Suprapubic skin (tissue), 4 donors: ENCODE data around the gene TEX14.

Experiments
- POLR2A ChIP-seq, 2 donors: fragments of 450-650 bp; IDR thresholded peaks; one replicate each; pipeline ENCODE4 v1.6.1; 2017; ENCODE audit warnings: antibody characterized with exemption in 2 of 2, mild to moderate bottlenecking in 2 of 2, moderate library complexity in 2 of 2
- POLR2AphosphoS5 ChIP-seq, 3 donors: sonication (generic); formaldehyde crosslinking; IDR thresholded peaks; one replicate each; pipeline ENCODE4 v1.6.1; 2017; ENCODE audit warnings: antibody characterized with exemption in 3 of 3
- TF ChIP-seq, protein P1 (sequence below), 2 donors: fragments of 200-600 bp in 1 of 2; fragments of 450-650 bp in 1 of 2; sonication (generic) in 1 of 2; IDR thresholded peaks; one replicate each; pipeline ENCODE4 v1.5.1; 2016 to 2019; ENCODE audit warnings: antibody characterized with exemption in 2 of 2, mild to moderate bottlenecking in 1 of 2, moderate library complexity in 1 of 2

DNA sequence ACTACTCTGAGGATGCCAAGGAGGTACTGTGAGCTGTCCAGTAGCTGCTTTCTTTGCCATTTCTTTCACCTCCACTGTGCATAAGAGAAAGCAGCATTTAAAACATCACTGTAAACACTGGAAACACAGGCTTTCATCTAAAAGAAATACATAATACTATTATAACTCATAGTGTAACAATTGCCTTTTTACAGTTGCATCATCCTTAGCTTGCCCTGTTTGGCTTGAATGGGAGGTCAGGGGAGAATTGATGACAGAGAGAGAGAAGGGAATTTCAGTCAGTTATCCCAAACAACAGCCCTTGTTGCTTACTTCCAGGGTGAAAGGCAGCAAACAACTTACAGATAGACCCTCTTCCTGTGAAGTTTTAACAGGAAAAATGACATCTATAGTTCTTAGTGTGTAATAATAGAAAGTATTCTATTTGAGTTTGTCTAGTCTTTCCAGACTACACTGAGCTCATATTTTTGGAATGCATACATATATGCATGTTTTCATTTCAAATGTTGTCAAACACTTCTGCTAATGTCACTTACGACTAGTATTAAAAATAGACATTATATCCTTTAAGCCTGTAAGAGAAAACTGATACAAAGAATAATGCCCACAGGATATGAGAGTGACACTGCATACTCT is 105.7 kb downstream of the TEX14 start:
- TF ChIP-seq, protein P1, sequence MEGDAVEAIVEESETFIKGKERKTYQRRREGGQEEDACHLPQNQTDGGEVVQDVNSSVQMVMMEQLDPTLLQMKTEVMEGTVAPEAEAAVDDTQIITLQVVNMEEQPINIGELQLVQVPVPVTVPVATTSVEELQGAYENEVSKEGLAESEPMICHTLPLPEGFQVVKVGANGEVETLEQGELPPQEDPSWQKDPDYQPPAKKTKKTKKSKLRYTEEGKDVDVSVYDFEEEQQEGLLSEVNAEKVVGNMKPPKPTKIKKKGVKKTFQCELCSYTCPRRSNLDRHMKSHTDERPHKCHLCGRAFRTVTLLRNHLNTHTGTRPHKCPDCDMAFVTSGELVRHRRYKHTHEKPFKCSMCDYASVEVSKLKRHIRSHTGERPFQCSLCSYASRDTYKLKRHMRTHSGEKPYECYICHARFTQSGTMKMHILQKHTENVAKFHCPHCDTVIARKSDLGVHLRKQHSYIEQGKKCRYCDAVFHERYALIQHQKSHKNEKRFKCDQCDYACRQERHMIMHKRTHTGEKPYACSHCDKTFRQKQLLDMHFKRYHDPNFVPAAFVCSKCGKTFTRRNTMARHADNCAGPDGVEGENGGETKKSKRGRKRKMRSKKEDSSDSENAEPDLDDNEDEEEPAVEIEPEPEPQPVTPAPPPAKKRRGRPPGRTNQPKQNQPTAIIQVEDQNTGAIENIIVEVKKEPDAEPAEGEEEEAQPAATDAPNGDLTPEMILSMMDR (IDR thresholded peaks at IDR 0.05) = no peak
- no peak for TF ChIP-seq POLR2A (IDR thresholded peaks at IDR 0.05)
- no peak for TF ChIP-seq POLR2AphosphoS5 (IDR thresholded peaks at IDR 0.05)
